Epidermal melanocyte (primary cell): Measurements from ENCODE around the gene SPECC1L.

Source experiments
- DNase-seq: peaks from one replicate; pipeline ENCODE4 v3.0.0; 2011; ENCODE audit warnings: low spot score; ENCODE audit not compliant: insufficient read length

Gene SPECC1L

GRCh38 chr22:24398409-24398808 is 127.8 kb downstream of the SPECC1L start:
- no peak for DNase-seq

- no peak for DNase-seq
Measured at GRCh38 chr22:24400034-24400725, 129.5 kb downstream of the SPECC1L start.

- no peak for DNase-seq
Measured at GRCh38 chr22:24400726-24401596, 130.3 kb downstream of the SPECC1L start.

GRCh38 chr22:24401931-24402367 is 131.3 kb downstream of the SPECC1L start:
- DNase-seq, result no peak

GRCh38 chr22:24402460-24403192 is 132.0 kb downstream of the SPECC1L start:
- peak; percentile 63 for DNase-seq

- DNase-seq, result no peak
Measured at GRCh38 chr22:24403346-24403745, 132.7 kb downstream of the SPECC1L start.

- no peak for DNase-seq
Measured at GRCh38 chr22:24404561-24405275, 134.1 kb downstream of the SPECC1L start.

GRCh38 chr22:24405631-24406321 is 135.1 kb downstream of the SPECC1L start:
- no peak for DNase-seq

- DNase-seq, result peak; percentile 4
Measured at GRCh38 chr22:24406322-24407277, 136.0 kb downstream of the SPECC1L start.

GRCh38 chr22:24407278-24407665 is 136.6 kb downstream of the SPECC1L start:
- peak; percentile 4 for DNase-seq

- DNase-seq, result no peak
Measured at GRCh38 chr22:24407884-24408283, 137.3 kb downstream of the SPECC1L start.

GRCh38 chr22:24408630-24409029 is 138.0 kb downstream of the SPECC1L start:
- DNase-seq, result no peak

- no peak for DNase-seq
Measured at GRCh38 chr22:24409707-24410106, 139.1 kb downstream of the SPECC1L start.

GRCh38 chr22:24410110-24410856 is 139.7 kb downstream of the SPECC1L start:
- no peak for DNase-seq

- no peak for DNase-seq
Measured at GRCh38 chr22:24411256-24412004, 140.8 kb downstream of the SPECC1L start.

GRCh38 chr22:24412274-24412673 is 141.6 kb downstream of the SPECC1L start:
- DNase-seq, result no peak

- no peak for DNase-seq
Measured at GRCh38 chr22:24413271-24413670, 142.6 kb downstream of the SPECC1L start.
